ENCODE results near the gene SLC16A4.
"Not testable (repeated sequence)": the region's sequence is repeated elsewhere in the genome, so short reads cannot be mapped to it uniquely, and the experiment has no call there.

Gene SLC16A4

GRCh38 chr1:110407260-110408210 is 16.7 kb upstream of the SLC16A4 start, which contains the start of gene LAMTOR5:
LAMTOR5 (minus strand) TSS chr1:110407694; CDS start chr1:110407620, 74 bp downstream.
- peak; percentile 96 for DNase-seq

- not testable (repeated sequence) for DNase-seq
These were observed 15.6 kb upstream of the SLC16A4 start for GRCh38 chr1:110406407-110406806.

- no peak for DNase-seq
These were observed 13.6 kb upstream of the SLC16A4 start for GRCh38 chr1:110404401-110404800.

GRCh38 chr1:110403805-110404204 is 13.0 kb upstream of the SLC16A4 start:
- DNase-seq = no peak

- not testable (repeated sequence) for DNase-seq
These were observed 5.6 kb upstream of the SLC16A4 start for GRCh38 chr1:110396259-110396958.

GRCh38 chr1:110394493-110394820 is 3.6 kb upstream of the SLC16A4 start:
- no peak for DNase-seq

- no peak for DNase-seq
These were observed 3.1 kb upstream of the SLC16A4 start for GRCh38 chr1:110393691-110394492.

- no peak for DNase-seq
These were observed 2.5 kb upstream of the SLC16A4 start for GRCh38 chr1:110393286-110393685.

GRCh38 chr1:110390096-110390495 is 730 bp downstream of the SLC16A4 start:
- peak; percentile 45 for DNase-seq

- DNase-seq = no peak
These were observed 3.6 kb downstream of the SLC16A4 start for GRCh38 chr1:110387048-110387754.

- no peak for DNase-seq
These were observed 5.5 kb downstream of the SLC16A4 start for GRCh38 chr1:110385369-110385768.

- DNase-seq = no peak
These were observed 6.1 kb downstream of the SLC16A4 start for GRCh38 chr1:110384581-110385321.

GRCh38 chr1:110383251-110383990 is 7.4 kb downstream of the SLC16A4 start:
- DNase-seq = no peak

- DNase-seq = no peak
These were observed 10.0 kb downstream of the SLC16A4 start for GRCh38 chr1:110380672-110381283.

- DNase-seq = no peak
These were observed 15.3 kb downstream of the SLC16A4 start for GRCh38 chr1:110375490-110375889.

GRCh38 chr1:110370827-110371226 is 20.0 kb downstream of the SLC16A4 start:
- no peak for DNase-seq

GRCh38 chr1:110364221-110364620 is 26.6 kb downstream of the SLC16A4 start:
- DNase-seq = no peak

GRCh38 chr1:110361856-110362255 is 29.0 kb downstream of the SLC16A4 start:
- no peak for DNase-seq

- DNase-seq = no peak
These were observed 30.4 kb downstream of the SLC16A4 start for GRCh38 chr1:110360431-110360830.

GRCh38 chr1:110356379-110356778 is 34.4 kb downstream of the SLC16A4 start:
- no peak for DNase-seq

All from left hindlimb (tissue), 1 donor.